Spleen (tissue), 7 donors: ENCODE data around the gene ALOX5AP.

ENCODE experiments used
- POLR2AphosphoS5 ChIP-seq, 3 donors: sonication (generic); formaldehyde crosslinking; IDR thresholded peaks; one replicate each; pipeline ENCODE4 v1.5.1; 2017; ENCODE audit warnings: antibody characterized with exemption in 3 of 3
- TF ChIP-seq, protein P1 (sequence below), 11 experiments: fragments of 200-600 bp in 7 of 11; fragments of 450-650 bp in 4 of 11; sonication (generic) in 4 of 11; IDR thresholded peaks in 8 of 11; conservative IDR thresholded peaks in 3 of 11; 1 replicate in 7 of 11; 2 replicates in 4 of 11; pipeline versions ENCODE4 v1.4.0 to v1.8.0; 2016 to 2021; ENCODE audit warnings: antibody characterized with exemption in 11 of 11, inconsistent platforms in 4 of 11, mild to moderate bottlenecking in 1 of 11
- donor health status: DM: no; HTN: no; CAD: no; lungs with moderate emphysema.
- donor health status: DM: no; HTN: no; CAD: no.
- donor health status: DM: no; HTN: no; CAD: no.

DNA sequence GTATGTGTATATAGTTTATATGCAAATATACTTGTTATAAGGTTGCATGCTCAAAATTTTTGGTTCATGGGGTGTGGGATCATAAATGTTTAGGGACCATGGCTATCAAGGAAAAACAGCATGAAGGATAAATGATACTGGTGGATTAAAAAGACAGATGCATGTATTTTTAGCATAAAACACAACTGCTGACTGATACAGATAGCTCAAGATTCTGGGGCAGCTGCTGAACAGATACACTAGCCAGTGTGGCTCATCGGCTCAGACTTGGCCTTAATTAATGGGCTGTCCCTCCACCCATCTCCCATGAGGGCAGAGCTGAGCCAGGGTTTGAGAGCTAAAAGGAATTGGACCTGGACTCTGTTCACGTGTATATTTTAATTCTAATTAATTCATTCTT is 11.4 kb downstream of the ALOX5AP start:
- TF ChIP-seq, protein P1, sequence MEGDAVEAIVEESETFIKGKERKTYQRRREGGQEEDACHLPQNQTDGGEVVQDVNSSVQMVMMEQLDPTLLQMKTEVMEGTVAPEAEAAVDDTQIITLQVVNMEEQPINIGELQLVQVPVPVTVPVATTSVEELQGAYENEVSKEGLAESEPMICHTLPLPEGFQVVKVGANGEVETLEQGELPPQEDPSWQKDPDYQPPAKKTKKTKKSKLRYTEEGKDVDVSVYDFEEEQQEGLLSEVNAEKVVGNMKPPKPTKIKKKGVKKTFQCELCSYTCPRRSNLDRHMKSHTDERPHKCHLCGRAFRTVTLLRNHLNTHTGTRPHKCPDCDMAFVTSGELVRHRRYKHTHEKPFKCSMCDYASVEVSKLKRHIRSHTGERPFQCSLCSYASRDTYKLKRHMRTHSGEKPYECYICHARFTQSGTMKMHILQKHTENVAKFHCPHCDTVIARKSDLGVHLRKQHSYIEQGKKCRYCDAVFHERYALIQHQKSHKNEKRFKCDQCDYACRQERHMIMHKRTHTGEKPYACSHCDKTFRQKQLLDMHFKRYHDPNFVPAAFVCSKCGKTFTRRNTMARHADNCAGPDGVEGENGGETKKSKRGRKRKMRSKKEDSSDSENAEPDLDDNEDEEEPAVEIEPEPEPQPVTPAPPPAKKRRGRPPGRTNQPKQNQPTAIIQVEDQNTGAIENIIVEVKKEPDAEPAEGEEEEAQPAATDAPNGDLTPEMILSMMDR (IDR thresholded peaks at IDR 0.05 in 8 of 11, conservative IDR thresholded peaks at IDR 0.05 in 3 of 11) = no peak
- no peak for TF ChIP-seq POLR2AphosphoS5 (IDR thresholded peaks at IDR 0.05)
